Activated naive CD8-positive, alpha-beta T cell treated with anti-CD3 and anti-CD28 coated beads, Interleukin-2, amount 10 ng/mL, durations not matched to agents 7 days and 5 days (primary cell): ENCODE results near the gene RABGAP1L. TPM values are rescaled to one million over a fixed set of nuclear protein-coding genes. Genes with fewer than 3 reads are reported as not detected.
"Not testable (repeated sequence)": the region's sequence is repeated elsewhere in the genome, so short reads cannot be mapped to it uniquely, and the experiment has no call there.

Experiments
- ATAC-seq: fragments of 150-1000 bp; cut with Tn5 transposase; one replicate; pipeline ENCODE4 v1.10.0; 2021; ENCODE audit warnings: low read depth, moderate library complexity
- POLR2A ChIA-PET: fragments of 350-600 bp; sonication (Branson Sonifier 250); formaldehyde crosslinking; loops from one replicate; lab custom pipeline; 2021; ENCODE audit warnings: antibody characterized with exemption; lab: Charles Lee
- DNase-seq: peaks from one replicate; pipeline ENCODE4 v3.0.0; 2021
- H3K27ac Mint-ChIP-seq: one replicate; pipeline ENCODE4 v1.8.0; 2022; ENCODE audit warnings: mild to moderate bottlenecking, mixed read lengths
- H3K27me3 Mint-ChIP-seq: one replicate; pipeline ENCODE4 v1.8.0; 2022; ENCODE audit warnings: mild to moderate bottlenecking, moderate library complexity, mixed read lengths
- H3K36me3 Mint-ChIP-seq: one replicate; pipeline ENCODE4 v1.8.0; 2021; ENCODE audit warnings: mild to moderate bottlenecking, mixed read lengths
- H3K4me1 Mint-ChIP-seq: one replicate; pipeline ENCODE4 v1.8.0; 2021; ENCODE audit warnings: mixed read lengths
- H3K4me3 Mint-ChIP-seq: one replicate; pipeline ENCODE4 v1.8.0; 2022; ENCODE audit warnings: mild to moderate bottlenecking, moderate library complexity, mixed read lengths
- H3K9me3 Mint-ChIP-seq: one replicate; pipeline ENCODE4 v1.8.0; 2021; ENCODE audit warnings: mixed read lengths
- total RNA-seq, 2 experiments: library from RNA; stranded (reverse); gene quantifications; one replicate each; pipeline ENCODE4 v1.2.3, GENCODE V29; 2021

The RABGAP1L gene
- total RNA-seq, 2 experiments from 2014 or later = 64.8 to 69.9 TPM

DNA sequence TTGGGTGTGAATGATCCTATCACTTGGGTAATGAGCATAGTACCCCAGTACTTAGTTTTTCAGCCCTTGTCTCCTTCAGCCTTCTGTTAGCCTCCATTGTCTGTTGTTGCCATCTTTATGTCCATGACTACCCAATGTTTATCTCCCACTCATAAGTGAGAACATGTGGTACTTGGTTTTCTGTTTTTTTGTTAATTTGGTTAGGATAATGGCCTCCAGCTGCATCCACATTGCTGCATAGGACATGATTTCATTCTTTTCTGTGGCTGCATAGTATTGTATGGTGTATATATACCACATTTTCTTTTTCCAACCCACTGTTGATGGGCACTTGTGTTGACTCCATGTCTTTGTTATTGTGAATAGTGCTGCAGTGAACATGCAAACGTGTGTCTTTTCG lies 248.8 kb downstream of the RABGAP1L start:
- peaks cover 7% of the 10 kb centered on the region for H3K36me3 Mint-ChIP-seq
- POLR2A ChIA-PET = no interaction called here
- no peak for DNase-seq
- peaks cover 3% of the 10 kb centered on the region for H3K9me3 Mint-ChIP-seq
- H3K27ac Mint-ChIP-seq = no peak overlapping the region
- no peak for ATAC-seq
- no peaks in the 10 kb centered on the region for H3K27me3 Mint-ChIP-seq
- no peaks in the 10 kb centered on the region for H3K4me1 Mint-ChIP-seq
- no peak overlapping the region for H3K4me3 Mint-ChIP-seq

DNA sequence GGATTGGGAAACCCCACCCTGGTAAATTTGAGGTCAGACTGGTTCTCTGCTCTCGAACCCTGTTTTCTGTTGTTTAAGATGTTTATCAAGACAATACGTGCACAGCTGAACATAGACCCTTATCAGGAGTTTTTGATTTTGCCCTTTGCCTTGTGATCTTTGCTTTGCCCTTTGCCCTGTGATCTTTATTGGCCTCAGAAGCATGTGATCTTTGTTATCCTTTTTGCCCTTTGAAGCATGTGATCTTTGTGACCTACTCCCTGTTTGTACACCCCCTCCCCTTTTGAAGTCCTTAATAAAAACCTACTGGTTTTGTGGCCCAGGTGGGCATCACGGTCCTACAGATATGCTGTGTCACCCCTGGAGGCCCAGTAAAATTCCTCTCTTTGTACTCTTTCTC lies 250.5 kb downstream of the RABGAP1L start:
- H3K27me3 Mint-ChIP-seq, DNase-seq, H3K4me3 Mint-ChIP-seq, H3K27ac Mint-ChIP-seq, ATAC-seq, H3K9me3 Mint-ChIP-seq, POLR2A ChIA-PET, H3K4me1 Mint-ChIP-seq: not testable (repeated sequence)
- peaks cover 10% of the 10 kb centered on the region for H3K36me3 Mint-ChIP-seq

GRCh38 chr1:174413632-174414031 lies 254.3 kb downstream of the RABGAP1L start:
- H3K36me3 Mint-ChIP-seq = peaks cover 10% of the 10 kb centered on the region
- H3K4me3 Mint-ChIP-seq = no peak overlapping the region
- H3K4me1 Mint-ChIP-seq = peaks cover 3% of the 10 kb centered on the region
- peaks cover 3% of the 10 kb centered on the region for H3K9me3 Mint-ChIP-seq
- DNase-seq = no peak
- no peak for ATAC-seq
- no peaks in the 10 kb centered on the region for H3K27me3 Mint-ChIP-seq
- POLR2A ChIA-PET = no interaction called here
- no peak overlapping the region for H3K27ac Mint-ChIP-seq

DNA sequence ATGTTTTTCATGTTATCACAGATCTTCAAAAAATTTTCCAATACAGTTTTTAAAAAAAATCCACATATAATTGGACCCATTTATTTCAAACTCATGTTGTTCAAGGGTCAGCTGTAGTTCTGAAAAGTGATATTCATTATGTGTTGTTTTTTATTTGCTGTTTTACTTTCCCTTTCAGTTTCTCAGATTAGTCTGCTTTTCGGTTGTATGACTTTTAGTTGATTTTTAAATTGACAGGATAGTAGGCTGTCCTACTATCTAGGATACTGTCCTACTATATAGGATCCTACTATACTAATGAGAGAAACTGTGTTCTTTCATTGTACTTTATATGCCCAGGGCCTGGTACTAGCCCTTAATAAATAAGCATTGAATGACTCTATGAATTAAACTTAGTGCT lies 254.9 kb downstream of the RABGAP1L start:
- POLR2A ChIA-PET = no interaction called here
- Mint-ChIP-seq H3K4me3 (peak overlapping the region; percentile 66), H3K27ac (peak overlapping the region; percentile 61), H3K36me3 (peaks cover 10% of the 10 kb centered on the region), H3K4me1 (peaks cover 3% of the 10 kb centered on the region), H3K9me3 (peaks cover 3% of the 10 kb centered on the region), H3K27me3 (no peaks in the 10 kb centered on the region)
- DNase-seq (no peak), ATAC-seq (no peak)

GRCh38 chr1:174415506-174415905 lies 256.2 kb downstream of the RABGAP1L start:
- no peak overlapping the region for H3K27ac Mint-ChIP-seq
- DNase-seq (no peak), ATAC-seq (no peak)
- H3K36me3 Mint-ChIP-seq = peaks cover 10% of the 10 kb centered on the region
- POLR2A ChIA-PET = no interaction called here
- H3K27me3 Mint-ChIP-seq = no peaks in the 10 kb centered on the region
- peaks cover 3% of the 10 kb centered on the region for H3K9me3 Mint-ChIP-seq
- no peak overlapping the region for H3K4me3 Mint-ChIP-seq
- peaks cover 3% of the 10 kb centered on the region for H3K4me1 Mint-ChIP-seq

GRCh38 chr1:174417921-174418320 lies 258.6 kb downstream of the RABGAP1L start:
- Mint-ChIP-seq H3K36me3 (peaks cover 3% of the 10 kb centered on the region), H3K9me3 (no peaks in the 10 kb centered on the region), H3K27me3 (no peaks in the 10 kb centered on the region), H3K4me1 (peaks cover 3% of the 10 kb centered on the region), H3K4me3 (no peak overlapping the region), H3K27ac (no peak overlapping the region)
- DNase-seq (no peak), ATAC-seq (no peak)
- POLR2A ChIA-PET = no interaction called here

DNA sequence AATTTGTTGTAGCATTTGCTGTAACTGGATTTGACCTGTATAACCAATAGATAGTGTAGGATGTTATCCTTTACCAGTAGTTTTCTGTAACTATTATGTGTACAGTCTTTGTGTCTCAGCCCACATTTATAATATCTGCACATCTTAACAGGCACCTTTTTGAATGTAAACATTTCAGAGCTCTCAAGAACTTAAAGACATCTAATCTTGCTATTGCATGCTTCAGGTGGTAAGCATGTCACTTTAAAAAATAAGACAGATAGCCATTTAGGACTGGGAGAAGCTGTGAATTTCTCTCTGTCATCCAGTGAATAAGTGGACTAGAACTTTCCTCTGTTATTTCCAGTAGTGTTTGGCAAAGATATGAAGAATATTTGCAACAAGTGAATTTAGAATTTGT lies 265.8 kb downstream of the RABGAP1L start:
- ATAC-seq (no peak), DNase-seq (no peak)
- Mint-ChIP-seq H3K9me3 (no peaks in the 10 kb centered on the region), H3K36me3 (no peaks in the 10 kb centered on the region), H3K4me1 (no peaks in the 10 kb centered on the region), H3K27me3 (no peaks in the 10 kb centered on the region), H3K27ac (no peak overlapping the region), H3K4me3 (no peak overlapping the region)
- POLR2A ChIA-PET = no interaction called here

DNA sequence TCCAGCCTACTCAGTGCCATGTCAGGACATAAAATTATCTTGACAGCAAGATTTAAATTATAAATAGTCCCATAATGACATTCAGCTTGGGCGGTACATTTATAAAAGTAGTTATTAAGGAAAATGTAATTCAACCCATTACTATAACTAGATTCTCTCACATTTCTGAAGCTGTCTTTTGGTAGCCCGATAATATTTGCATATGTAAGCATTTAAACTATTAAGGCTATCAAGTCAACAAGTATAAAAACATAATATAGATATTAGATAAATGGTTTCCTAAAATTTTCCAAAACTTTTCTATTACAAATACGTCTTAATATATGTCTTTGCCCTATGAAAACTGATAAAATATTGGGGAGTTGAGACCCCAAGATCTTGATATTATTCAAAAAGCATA lies 266.8 kb downstream of the RABGAP1L start:
- no peaks in the 10 kb centered on the region for H3K27me3 Mint-ChIP-seq
- H3K27ac Mint-ChIP-seq = no peak overlapping the region
- POLR2A ChIA-PET = no interaction called here
- H3K4me3 Mint-ChIP-seq = no peak overlapping the region
- ATAC-seq (no peak), DNase-seq (no peak)
- H3K4me1 Mint-ChIP-seq = peaks cover 2% of the 10 kb centered on the region
- H3K9me3 Mint-ChIP-seq = no peaks in the 10 kb centered on the region
- peaks cover 3% of the 10 kb centered on the region for H3K36me3 Mint-ChIP-seq

GRCh38 chr1:174428033-174428432 lies 268.7 kb downstream of the RABGAP1L start:
- ATAC-seq (no peak), DNase-seq (no peak)
- POLR2A ChIA-PET = no interaction called here
- Mint-ChIP-seq H3K36me3 (peaks cover 3% of the 10 kb centered on the region), H3K27ac (no peak overlapping the region), H3K4me3 (no peak overlapping the region), H3K27me3 (no peaks in the 10 kb centered on the region), H3K4me1 (peaks cover 2% of the 10 kb centered on the region), H3K9me3 (no peaks in the 10 kb centered on the region)

DNA sequence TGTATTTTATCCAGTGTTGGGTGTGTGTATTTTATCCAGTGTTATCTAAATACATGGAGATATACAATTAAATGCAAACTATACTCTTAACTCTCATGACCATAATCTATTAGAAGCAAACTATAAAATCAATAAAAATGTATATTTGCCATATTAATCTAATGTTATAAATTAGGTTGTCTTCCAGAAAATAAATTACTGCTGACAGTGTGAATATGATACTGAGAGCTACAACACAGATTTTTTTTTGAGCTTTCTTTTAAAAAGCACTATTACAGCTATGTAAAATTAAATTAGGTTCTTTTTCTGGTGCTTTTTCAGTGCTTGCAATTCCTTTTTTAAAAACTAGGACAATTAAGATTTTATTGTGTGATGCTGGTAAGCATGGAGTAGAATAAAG lies 269.4 kb downstream of the RABGAP1L start:
- Mint-ChIP-seq H3K9me3 (no peaks in the 10 kb centered on the region), H3K4me1 (peaks cover 2% of the 10 kb centered on the region), H3K4me3 (no peak overlapping the region), H3K27ac (no peak overlapping the region), H3K27me3 (no peaks in the 10 kb centered on the region), H3K36me3 (peaks cover 3% of the 10 kb centered on the region)
- ATAC-seq (no peak), DNase-seq (no peak)
- POLR2A ChIA-PET = no interaction called here

DNA sequence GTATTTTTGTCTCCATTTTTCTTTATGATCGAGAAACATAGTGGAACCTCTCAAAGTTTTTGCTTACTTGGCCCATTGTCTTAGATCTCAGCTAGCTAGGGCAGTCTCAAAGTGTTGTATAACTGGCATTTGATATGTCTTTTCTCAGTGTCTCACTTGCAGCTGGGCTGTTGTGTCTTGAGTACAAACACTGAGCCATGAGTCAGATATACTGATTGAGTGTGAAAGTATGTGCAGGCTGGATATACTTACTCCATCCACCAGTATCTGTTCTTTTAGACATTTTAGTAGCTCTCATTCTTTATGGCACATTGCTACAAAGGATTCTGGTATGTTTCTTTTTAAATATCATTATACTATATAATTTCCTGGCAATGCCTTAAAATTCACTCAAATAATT lies 274.1 kb downstream of the RABGAP1L start:
- no peak overlapping the region for H3K4me3 Mint-ChIP-seq
- peaks cover 4% of the 10 kb centered on the region for H3K9me3 Mint-ChIP-seq
- POLR2A ChIA-PET = no interaction called here
- H3K27ac Mint-ChIP-seq = no peak overlapping the region
- no peak for ATAC-seq
- H3K27me3 Mint-ChIP-seq = no peaks in the 10 kb centered on the region
- DNase-seq = no peak
- peaks cover 3% of the 10 kb centered on the region for H3K36me3 Mint-ChIP-seq
- H3K4me1 Mint-ChIP-seq = peaks cover 2% of the 10 kb centered on the region

GRCh38 chr1:174445351-174445750 lies 286.0 kb downstream of the RABGAP1L start:
- no peak overlapping the region for H3K4me3 Mint-ChIP-seq
- POLR2A ChIA-PET = no interaction called here
- H3K4me1 Mint-ChIP-seq = peaks cover 2% of the 10 kb centered on the region
- no peak overlapping the region for H3K27ac Mint-ChIP-seq
- no peaks in the 10 kb centered on the region for H3K27me3 Mint-ChIP-seq
- ATAC-seq = no peak
- H3K9me3 Mint-ChIP-seq = no peaks in the 10 kb centered on the region
- peaks cover 2% of the 10 kb centered on the region for H3K36me3 Mint-ChIP-seq
- DNase-seq = no peak

- no peak for ATAC-seq
- H3K36me3 Mint-ChIP-seq = peaks cover 2% of the 10 kb centered on the region
- H3K27me3 Mint-ChIP-seq = no peaks in the 10 kb centered on the region
- no peaks in the 10 kb centered on the region for H3K9me3 Mint-ChIP-seq
- DNase-seq = no peak
- no peak overlapping the region for H3K27ac Mint-ChIP-seq
- POLR2A ChIA-PET = no interaction called here
- H3K4me3 Mint-ChIP-seq = no peak overlapping the region
- H3K4me1 Mint-ChIP-seq = peaks cover 2% of the 10 kb centered on the region
Observed at GRCh38 chr1:174445817-174446216, 286.5 kb downstream of the RABGAP1L start.

- H3K27ac Mint-ChIP-seq = no peak within 1 kb of the TSS
- peaks cover 2% of the 10 kb centered on the region for H3K36me3 Mint-ChIP-seq
- H3K27me3 Mint-ChIP-seq = no peaks in the 10 kb centered on the region
- H3K4me3 Mint-ChIP-seq = no peak within 1 kb of the TSS
- POLR2A ChIA-PET = no interaction called here
- H3K4me1 Mint-ChIP-seq = peaks cover 2% of the 10 kb centered on the region
- ATAC-seq (no peak), DNase-seq (no peak)
- no peaks in the 10 kb centered on the region for H3K9me3 Mint-ChIP-seq
Observed at GRCh38 chr1:174447866-174448530, 288.7 kb downstream of the RABGAP1L start, which contains the start of gene GPR52. TSS of gene GPR52 (plus strand) at chr1:174447964. CDS start at chr1:174448112, 148 bp downstream.
